HG02798 (cell line): ENCODE measurements around the gene SUCLG2.
"Not testable (repeated sequence)": the region's sequence is repeated elsewhere in the genome, so short reads cannot be mapped to it uniquely, and the experiment has no call there.

Experiments
- ATAC-seq: cut with Tn5 transposase; IDR thresholded peaks from one replicate; pipeline ENCODE4 v1.9.1; 2021; ENCODE audit warnings: mild to moderate bottlenecking; ENCODE audit not compliant: unreplicated experiment, poor library complexity

Gene SUCLG2

DNA sequence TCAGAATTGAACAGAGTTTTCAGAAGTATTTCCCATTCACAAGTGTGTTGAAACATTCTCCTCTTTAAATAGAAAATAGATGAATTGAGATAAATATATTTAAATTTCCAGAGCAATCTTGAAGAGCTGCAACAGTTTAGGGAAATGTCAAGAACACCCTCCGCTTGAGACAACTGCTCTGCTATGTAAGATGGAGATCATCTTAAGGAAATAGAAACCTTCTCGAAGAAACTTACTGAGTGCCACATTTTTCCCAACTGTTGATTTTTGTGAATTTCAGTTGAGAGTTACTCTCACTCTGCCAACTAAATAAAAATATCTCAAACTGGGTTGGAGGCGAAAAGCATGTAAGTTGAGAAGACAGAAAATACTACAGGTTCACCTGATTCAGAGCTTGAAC is 78.0 kb downstream of the SUCLG2 start:
- no peak for ATAC-seq

DNA sequence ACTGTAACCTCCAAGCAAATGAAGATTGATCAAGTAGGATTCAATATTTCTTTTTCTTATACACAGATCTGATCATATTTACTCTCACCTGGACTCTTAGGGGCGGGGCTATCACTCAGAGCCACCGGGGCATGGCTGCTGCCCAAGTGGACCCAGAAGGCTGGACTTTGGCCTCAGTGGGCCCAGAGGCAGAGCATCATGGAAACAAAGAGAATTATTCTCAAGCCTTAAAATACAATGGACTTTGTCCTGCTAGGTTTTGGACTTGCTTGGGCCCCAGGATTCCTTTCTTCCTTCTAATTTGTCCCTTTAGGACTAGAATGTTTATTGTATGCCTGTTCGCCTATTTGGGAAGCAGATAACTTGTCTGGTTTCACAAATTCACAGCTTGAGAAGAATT is 85.1 kb downstream of the SUCLG2 start:
- no peak for ATAC-seq

GRCh38 chr3:67567893-67568292 is 86.5 kb downstream of the SUCLG2 start:
- no peak for ATAC-seq

- ATAC-seq: no peak
These were observed 89.4 kb downstream of the SUCLG2 start for GRCh38 chr3:67564973-67565372.

DNA sequence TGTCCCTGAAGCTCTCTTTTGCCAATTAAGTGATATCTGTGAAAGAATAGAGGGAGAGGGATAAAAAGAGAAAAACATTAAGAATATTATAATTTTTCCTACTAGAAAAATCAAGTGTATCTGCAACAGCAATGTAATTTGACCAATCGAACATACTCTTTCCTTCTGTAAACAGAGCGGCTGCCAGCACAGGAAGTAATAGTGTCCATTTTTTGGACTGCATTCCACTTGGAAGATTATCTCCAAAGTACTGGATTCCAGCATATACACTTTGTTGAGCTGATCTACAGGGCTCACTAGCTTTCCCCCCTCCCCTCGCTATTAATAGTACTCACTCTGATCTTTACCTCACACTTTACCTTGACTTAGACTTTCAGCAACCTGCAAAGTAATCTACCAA is 90.4 kb downstream of the SUCLG2 start:
- ATAC-seq: no peak

DNA sequence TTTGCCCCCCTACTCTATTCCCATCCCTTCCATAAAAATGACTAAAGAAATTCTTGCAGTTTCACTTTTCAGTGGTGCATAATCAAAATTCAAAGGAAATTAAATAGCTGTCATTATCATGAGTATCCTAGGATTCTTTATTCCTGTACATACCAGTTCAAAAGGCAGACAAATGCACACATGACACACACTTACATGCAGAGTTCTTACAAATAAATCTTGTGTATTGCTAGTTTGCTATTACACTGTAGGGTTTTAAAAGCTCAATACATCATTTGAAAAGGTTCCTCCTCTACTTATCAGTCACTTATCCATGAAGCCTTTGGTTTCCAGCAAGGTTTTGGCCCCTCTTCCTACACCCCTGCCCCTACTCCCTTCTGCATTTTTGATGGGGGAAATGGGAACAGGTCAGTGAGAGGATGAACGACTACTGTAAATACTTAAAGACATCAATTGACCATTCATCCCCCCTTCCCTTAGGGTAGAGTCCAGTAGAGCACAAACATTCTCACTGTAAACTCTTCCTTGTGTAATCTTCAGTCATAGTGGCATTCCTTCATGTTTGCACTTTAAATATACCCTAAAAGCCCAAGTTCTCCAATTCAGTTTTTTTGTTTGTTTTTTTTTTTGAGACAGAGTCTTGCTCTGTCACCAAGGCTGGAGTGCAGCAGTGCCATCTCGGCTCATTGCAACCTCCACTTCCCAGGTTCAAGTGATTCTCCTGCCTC is 92.6 kb downstream of the SUCLG2 start:
- no peak for ATAC-seq

DNA sequence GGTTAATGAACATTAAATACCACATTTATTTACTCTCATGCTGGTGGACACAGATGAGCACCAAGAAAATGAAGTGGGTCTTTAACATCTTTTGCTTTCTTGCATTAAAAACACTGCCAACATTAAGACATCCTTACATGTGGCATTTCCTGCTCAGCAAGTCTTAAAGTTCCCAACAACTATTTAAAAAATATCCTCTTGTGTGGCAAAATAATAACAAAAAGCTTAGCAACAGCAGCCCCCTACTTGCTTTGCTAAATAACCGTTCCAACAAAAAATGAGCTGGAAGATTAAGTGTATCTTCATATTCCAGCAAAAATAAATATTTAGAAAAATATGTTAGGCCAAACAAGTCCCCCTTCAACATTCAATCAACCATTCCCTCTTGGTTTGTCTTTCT is 93.1 kb downstream of the SUCLG2 start:
- no peak for ATAC-seq

GRCh38 chr3:67559029-67559605 is 95.3 kb downstream of the SUCLG2 start:
- no peak for ATAC-seq

GRCh38 chr3:67558426-67558825 is 96.0 kb downstream of the SUCLG2 start:
- no peak for ATAC-seq

- no peak for ATAC-seq
These were observed 96.5 kb downstream of the SUCLG2 start for GRCh38 chr3:67557848-67558355.

DNA sequence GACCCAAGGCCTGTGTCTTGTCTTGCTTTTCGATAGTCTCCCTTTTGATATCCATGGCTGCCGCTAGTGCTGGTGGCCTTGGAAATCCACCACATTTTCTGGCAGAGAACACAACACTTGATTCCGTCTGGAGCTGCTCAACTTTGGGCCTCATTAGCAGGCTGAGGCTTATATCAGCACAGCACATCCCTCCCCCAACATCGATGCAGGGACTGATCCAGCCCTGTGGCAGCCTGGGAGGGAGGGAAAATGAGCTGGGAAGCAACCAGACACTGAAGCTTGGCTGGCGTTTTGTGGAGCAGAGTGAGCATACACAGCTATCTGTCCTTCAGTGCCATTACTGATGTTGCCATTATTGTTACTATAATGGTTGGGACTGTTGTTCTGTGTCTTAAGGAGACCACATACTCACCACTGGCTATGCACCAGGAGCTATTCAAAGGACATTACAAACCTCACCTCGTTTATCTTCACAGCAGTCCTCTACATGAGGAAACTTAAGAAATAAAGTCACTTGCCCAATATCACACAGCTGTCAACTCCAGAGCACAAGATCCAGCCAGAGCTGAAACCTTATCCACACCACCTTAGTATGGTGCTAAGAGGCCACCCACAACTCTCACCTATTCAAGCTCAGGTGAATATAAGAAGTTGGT is 102.9 kb downstream of the SUCLG2 start:
- ATAC-seq: no peak

- no peak for ATAC-seq
These were observed 103.9 kb downstream of the SUCLG2 start for GRCh38 chr3:67550541-67550940.

- ATAC-seq: not testable (repeated sequence)
These were observed 111.7 kb downstream of the SUCLG2 start for GRCh38 chr3:67542502-67543250.

DNA sequence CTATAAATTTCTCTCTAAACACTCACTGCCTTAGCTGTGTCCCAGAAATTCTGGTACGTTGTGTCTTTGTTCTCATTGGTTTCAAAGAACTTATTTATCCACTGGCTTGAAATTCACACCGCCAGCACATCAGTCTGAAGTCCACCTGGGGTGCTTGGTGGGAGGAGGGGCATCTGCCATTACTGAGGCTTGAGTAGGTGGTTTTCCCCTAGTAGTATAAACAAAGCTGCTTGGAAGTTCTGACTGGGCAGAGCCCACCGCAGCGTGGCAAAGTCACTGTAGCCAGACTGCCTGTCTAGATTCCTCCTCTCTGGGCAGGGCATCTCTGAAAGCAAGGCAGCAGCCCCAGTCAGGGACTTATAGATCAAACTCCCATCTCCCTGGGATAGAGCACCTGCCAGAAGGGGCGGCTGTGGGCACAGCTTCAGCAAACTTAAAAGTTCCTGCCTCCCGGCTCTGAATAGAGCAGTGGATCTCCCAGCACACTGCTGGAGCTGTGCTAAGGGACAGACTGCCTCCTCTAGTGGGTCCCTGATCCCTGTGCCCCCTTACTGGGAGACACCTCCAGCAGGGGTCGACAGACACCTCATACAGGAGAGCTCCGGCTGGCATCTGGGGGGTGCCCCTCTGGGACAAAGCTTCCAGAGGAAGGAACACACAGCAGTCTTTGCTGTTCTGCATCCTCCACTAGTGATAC is 114.1 kb downstream of the SUCLG2 start:
- no peak for ATAC-seq

GRCh38 chr3:67537203-67537602 is 117.2 kb downstream of the SUCLG2 start:
- ATAC-seq: not testable (repeated sequence)

DNA sequence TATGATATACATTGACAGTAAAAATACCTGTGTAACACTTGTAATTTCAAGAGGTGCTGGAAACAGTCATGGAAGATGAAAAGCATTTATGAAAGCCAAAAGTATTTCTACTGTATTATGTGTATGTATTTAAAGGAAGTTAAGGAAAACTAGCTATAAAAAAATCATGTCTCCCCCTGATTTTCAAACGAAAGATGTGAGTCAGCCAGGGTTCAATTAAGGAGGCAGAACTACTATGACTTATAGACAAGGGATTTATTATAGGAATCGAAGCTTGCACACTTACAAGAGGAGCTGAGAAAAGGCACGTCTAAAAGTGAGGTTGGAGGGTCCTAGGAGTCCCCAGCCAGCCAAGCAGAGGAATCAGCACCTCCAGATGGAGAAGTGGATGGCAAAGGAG is 119.4 kb downstream of the SUCLG2 start:
- no peak for ATAC-seq

GRCh38 chr3:67534594-67534993 is 119.8 kb downstream of the SUCLG2 start:
- ATAC-seq: no peak

GRCh38 chr3:67531181-67532101 is 123.0 kb downstream of the SUCLG2 start:
- no peak for ATAC-seq

- ATAC-seq: no peak
These were observed 124.5 kb downstream of the SUCLG2 start for GRCh38 chr3:67529915-67530314.
